Transverse colon (tissue), 4 donors: ENCODE measurements around the gene KCND1. TPM values are rescaled to one million over a fixed set of nuclear protein-coding genes. Genes with fewer than 3 reads are reported as not detected.

Source experiments
- DNase-seq: peaks from one replicate; pipeline ENCODE4 v3.0.0-alpha.2; 2019
- H3K27ac ChIP-seq, 4 donors: fragments of 200-600 bp; sonication (generic); 2 replicates each; pipeline ENCODE4 v1.5.1; 2016 to 2018; ENCODE audit warnings: inconsistent platforms in 4 of 4
- H3K27me3 ChIP-seq: fragments of 200-600 bp; sonication (generic); 2 replicates; pipeline ENCODE4 v1.5.1; 2017; ENCODE audit warnings: inconsistent platforms
- H3K36me3 ChIP-seq, 4 donors: fragments of 200-600 bp; sonication (generic); 2 replicates each; pipeline ENCODE4 v1.5.1; 2017 to 2019; ENCODE audit warnings: inconsistent platforms in 4 of 4
- H3K4me1 ChIP-seq, 4 donors: fragments of 200-600 bp; sonication (generic); 2 replicates each; pipeline ENCODE4 v1.5.1; 2017 to 2020; ENCODE audit warnings: inconsistent platforms in 4 of 4
- H3K4me3 ChIP-seq, 4 donors: fragments of 200-600 bp; sonication (generic); 1 replicate in 1 of 4; 2 replicates in 3 of 4; pipeline versions ENCODE4 v1.5.1 to v1.6.1; 2017 to 2019; ENCODE audit warnings: inconsistent platforms in 4 of 4
- H3K9me3 ChIP-seq, 2 donors: fragments of 200-600 bp; sonication (generic); 2 replicates each; pipeline ENCODE4 v1.5.1; 2017 to 2019; ENCODE audit warnings: inconsistent platforms in 2 of 2
- CTCF ChIP-seq, 5 experiments: fragments of 200-600 bp in 3 of 5; fragments of 450-650 bp in 2 of 5; sonication (generic) in 3 of 5; IDR thresholded peaks; 1 replicate in 2 of 5; 2 replicates in 3 of 5; pipeline ENCODE4 v1.5.1; 2016 to 2017; ENCODE audit warnings: antibody characterized with exemption in 5 of 5, inconsistent platforms in 3 of 5, mild to moderate bottlenecking in 2 of 5, moderate library complexity in 1 of 5
- EP300 ChIP-seq: sonication (generic); formaldehyde crosslinking; IDR thresholded peaks from one replicate; pipeline ENCODE4 v1.6.1; 2017; ENCODE audit warnings: antibody characterized with exemption, low read depth
- POLR2A ChIP-seq: fragments of 450-650 bp; IDR thresholded peaks from one replicate; pipeline ENCODE4 v1.6.1; 2016; ENCODE audit warnings: antibody characterized with exemption, mild to moderate bottlenecking, moderate library complexity
- POLR2AphosphoS5 ChIP-seq, 3 donors: sonication (generic); formaldehyde crosslinking; IDR thresholded peaks; one replicate each; pipeline ENCODE4 v1.6.1; 2016; ENCODE audit warnings: antibody characterized with exemption in 3 of 3
- WGBS, 2 donors: methylation state at CpG; one replicate each; pipeline ENCODE4 v1.1.5; 2018; ENCODE audit warnings: low coverage in 1 of 2; 5-methylcytosine and 5-hydroxymethylcytosine counted together
- in situ Hi-C, 4 donors: fragments of 200-750 bp; cut with MboI; loops; one replicate each; pipeline versions ENCODE4 v1.15.0 to v1.15.1; 2017; ENCODE audit warnings: low sequenced_read_pairs in 3 of 4, low pct_ligation_motif_present in 1 of 4, low pct_unique_long_range_greater_than_20kb in 1 of 4
- intact Hi-C: fragments of 100-400 bp; cut with DNase I; formaldehyde crosslinking; loops from one replicate; pipeline ENCODE4 v1.15.1; 2023; ENCODE audit warnings: low total_unique reads
- total RNA-seq, 4 donors: library from RNA; depleted of rRNA; stranded (reverse); fragments of >200 nt; gene quantifications; one replicate each; pipeline ENCODE4 v1.1.0, GENCODE V29; 2016

Gene KCND1
- total RNA-seq, 4 donors from 2014 or later = 0.95 to 0.96 TPM; not detected in 2

- TF ChIP-seq POLR2A = no peak
- no peak for DNase-seq
- H3K36me3 ChIP-seq = no peaks in the 10 kb centered on the region
- H3K4me1 ChIP-seq = peaks cover 0 to 11% (median 2%) of the 10 kb centered on the region in 4 donors
- no peak overlapping the region for H3K27ac ChIP-seq
- no peak overlapping the region for H3K4me3 ChIP-seq
- no peaks in the 10 kb centered on the region for H3K27me3 ChIP-seq
- 77% methylated on average over 2 of the region's 2 CpGs; no CpG with 5 or more reads in 1 of the 2 donors for WGBS, 2 donors
- in situ Hi-C loops = no loop called here
- H3K9me3 ChIP-seq = no peaks in the 10 kb centered on the region
- intact Hi-C loops = no loop called here
Measured at GRCh38 chrX:48974574-48974973, 2.9 kb upstream of the KCND1 start.

GRCh38 chrX:48974033-48974432 is 2.4 kb upstream of the KCND1 start:
- 83% methylated on average over 3 of the region's 3 CpGs; no CpG with 5 or more reads in 1 of the 2 donors for WGBS, 2 donors
- no peaks in the 10 kb centered on the region for H3K36me3 ChIP-seq
- in situ Hi-C loops = no loop called here

GRCh38 chrX:48972220-48973164 is 848 bp upstream of the KCND1 start:
- Histone ChIP-seq H3K27ac (peak overlapping the region; percentile 40 to 66 (median 56)), H3K27me3 (no peaks in the 10 kb centered on the region), H3K4me3 (peak overlapping the region in 3 of 4 donors; percentile 10 to 39 (median 12)), H3K9me3 (no peaks in the 10 kb centered on the region), H3K36me3 (no peaks in the 10 kb centered on the region), H3K4me1 (peaks cover 0 to 11% (median 2%) of the 10 kb centered on the region in 4 donors)
- DNase-seq = peak; percentile 42
- in situ Hi-C loops = no loop called here
- intact Hi-C loops = no loop called here
- peak; percentile 34 to 51 (median 45) for TF ChIP-seq CTCF (IDR thresholded peaks at IDR 0.05)
- TF ChIP-seq EP300 = no peak
- WGBS, 2 donors = 52 to 90% methylated on average over 2 to 13 of the region's 13 CpGs

More at GRCh38 chrX:48974033-48974432, 2.4 kb upstream of the KCND1 start:
- Histone ChIP-seq H3K9me3 (no peaks in the 10 kb centered on the region), H3K4me3 (no peak overlapping the region), H3K27me3 (no peaks in the 10 kb centered on the region), H3K27ac (no peak overlapping the region), H3K4me1 (peaks cover 0 to 11% (median 2%) of the 10 kb centered on the region in 4 donors)
- no peak for DNase-seq
- TF ChIP-seq POLR2A (no peak), POLR2AphosphoS5 (IDR thresholded peaks at IDR 0.05) (no peak), CTCF (IDR thresholded peaks at IDR 0.05) (no peak)
- intact Hi-C loops = no loop called here

GRCh38 chrX:48969471-48969870 is 2.2 kb downstream of the KCND1 start:
- 96% methylated on average over 28 of the region's 28 CpGs; no CpG with 5 or more reads in 1 of the 2 donors for WGBS, 2 donors
- intact Hi-C loops (no loop called here), in situ Hi-C loops (no loop called here)
- H3K27ac ChIP-seq = no peak overlapping the region
- no peaks in the 10 kb centered on the region for H3K27me3 ChIP-seq
- DNase-seq = no peak
- no peaks in the 10 kb centered on the region for H3K9me3 ChIP-seq
- TF ChIP-seq EP300 = no peak
- no peak for TF ChIP-seq POLR2AphosphoS5 (IDR thresholded peaks at IDR 0.05)
- no peak for TF ChIP-seq POLR2A
- no peak for TF ChIP-seq CTCF (IDR thresholded peaks at IDR 0.05)
- peaks cover 0 to 11% (median 2%) of the 10 kb centered on the region in 4 donors for H3K4me1 ChIP-seq
- H3K4me3 ChIP-seq = no peak overlapping the region
- H3K36me3 ChIP-seq = no peaks in the 10 kb centered on the region
